DMS153 treated with DMSO at 0.1 percent for 48 hours (cell line): ENCODE data around the gene OR4D9.
"Not testable (repeated sequence)": the region's sequence is repeated elsewhere in the genome, so short reads cannot be mapped to it uniquely, and the experiment has no call there.

Experiments used
- DNase-seq: peaks from one replicate; lab custom pipeline; 2025; ENCODE audit not compliant: unreplicated experiment; lab: John Stamatoyannopoulos, UW

The OR4D9 gene

DNA sequence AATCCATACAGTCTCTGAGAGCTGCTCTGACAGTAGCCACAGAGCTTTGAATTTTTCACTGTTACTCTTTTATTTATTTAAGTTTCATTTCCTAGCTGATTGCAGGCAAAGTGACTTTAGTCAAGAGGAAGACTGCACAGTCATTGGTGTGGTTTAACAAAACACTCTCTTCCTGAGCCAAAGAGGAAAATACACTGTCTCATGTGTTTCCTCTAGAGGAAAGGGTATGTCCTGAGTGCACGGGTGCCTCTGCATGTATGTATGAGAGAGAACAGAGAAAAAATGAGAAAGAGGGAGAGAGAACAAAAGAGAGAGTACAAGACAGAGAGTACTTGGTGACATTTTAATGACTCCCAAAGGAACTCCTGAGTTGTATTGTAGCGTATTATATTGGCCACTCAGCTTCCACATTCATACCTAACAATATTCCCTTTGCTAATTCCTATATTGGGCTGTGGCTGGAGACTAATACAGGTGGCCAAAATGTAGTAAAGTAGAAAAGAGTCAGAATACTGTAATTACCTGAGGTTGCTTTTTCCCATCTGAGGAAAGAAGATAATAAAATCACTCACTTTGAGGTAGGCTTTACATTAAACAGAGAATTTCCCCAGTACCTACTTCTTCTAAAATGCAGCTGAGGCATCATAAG, at the start of gene OR4D9:
OR4D9 (plus strand) TSS at position 599 of the 649 bp plus-strand sequence. CDS start 3,374 bp downstream, outside the sequence.
- peak; percentile 4 for DNase-seq

DNA sequence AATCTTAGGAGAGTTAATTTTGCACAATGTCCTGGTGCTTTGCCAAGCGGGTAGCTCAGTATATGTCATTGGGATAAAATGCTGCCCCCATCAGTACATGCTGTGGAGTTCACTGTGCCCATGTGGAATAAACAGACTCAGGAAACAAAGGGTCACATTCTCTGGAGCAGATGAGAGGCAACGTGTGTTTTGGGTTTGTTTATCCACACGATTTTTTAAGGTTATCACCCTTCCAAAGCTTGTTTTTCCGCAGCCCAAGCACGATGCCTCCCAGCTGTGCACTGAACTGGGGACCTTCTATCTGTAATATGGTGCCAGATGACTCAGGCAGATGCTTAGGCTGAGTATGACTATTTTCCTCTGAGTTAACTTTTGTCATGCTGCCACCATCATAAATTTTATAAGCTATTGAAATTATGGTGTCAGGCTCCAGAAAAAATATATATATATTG, 48.1 kb upstream of the OR4D9 start:
- no peak for DNase-seq

DNA sequence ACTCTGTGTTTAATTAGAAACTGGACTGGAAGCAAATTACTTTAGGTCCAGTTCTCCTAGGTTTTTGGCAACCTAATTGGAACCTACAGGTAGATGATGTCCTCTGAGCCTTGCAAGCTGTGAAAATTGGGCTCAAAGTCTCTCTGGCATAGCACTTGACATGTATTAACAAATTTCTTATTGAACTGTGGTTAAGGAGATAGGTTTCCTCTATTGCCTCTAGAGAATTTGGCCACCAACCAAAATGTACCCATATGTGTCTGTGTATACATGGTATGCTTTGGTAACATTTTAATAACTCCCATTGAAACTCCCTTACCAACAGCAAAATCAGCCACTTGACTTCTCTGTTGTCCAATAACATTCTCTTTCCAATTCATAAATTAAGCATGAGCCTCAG, 38.3 kb upstream of the OR4D9 start, which contains the start of gene OR4D10:
OR4D10 (plus strand) TSS at position 301 of the 400 bp plus-strand sequence. CDS start 4,115 bp downstream, outside the sequence.
- DNase-seq, result no peak

DNA sequence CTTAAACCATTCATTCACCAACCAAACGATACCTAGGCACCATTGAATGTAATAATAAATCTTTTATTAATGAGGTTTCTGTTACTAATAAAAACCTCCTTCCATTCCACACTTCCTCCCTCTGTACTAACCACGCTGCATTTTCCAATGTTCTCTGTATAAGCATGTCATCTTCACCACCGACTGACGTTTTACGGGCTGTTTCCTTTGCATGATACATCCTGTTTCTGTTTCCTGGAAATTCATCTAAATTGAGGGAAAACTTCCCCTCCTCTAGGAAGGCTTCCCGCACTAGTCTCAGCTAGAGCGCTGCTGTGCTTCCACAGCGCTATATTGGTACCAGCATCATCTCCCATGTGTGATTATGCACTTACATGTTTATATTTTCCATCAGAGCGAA, 36.2 kb upstream of the OR4D9 start:
- DNase-seq, result no peak

DNA sequence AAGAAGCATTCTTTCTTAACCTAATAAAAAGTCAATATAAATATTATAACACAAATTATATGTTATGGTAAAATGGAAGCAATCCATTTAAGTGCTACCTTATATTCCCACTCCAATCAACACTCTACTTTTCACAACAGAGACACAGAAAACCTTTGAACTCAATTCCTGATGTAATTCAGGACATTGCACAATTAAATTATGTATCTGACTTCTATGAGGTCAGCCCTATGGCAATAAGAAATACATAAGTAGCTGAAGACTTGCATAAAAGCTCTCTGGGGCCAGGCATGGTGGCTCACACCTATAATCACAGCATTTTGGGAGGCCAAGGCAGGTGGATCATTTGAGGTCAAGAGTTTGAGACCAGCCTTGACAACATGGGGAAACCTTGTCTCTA, 31.4 kb upstream of the OR4D9 start:
- no peak for DNase-seq

DNA sequence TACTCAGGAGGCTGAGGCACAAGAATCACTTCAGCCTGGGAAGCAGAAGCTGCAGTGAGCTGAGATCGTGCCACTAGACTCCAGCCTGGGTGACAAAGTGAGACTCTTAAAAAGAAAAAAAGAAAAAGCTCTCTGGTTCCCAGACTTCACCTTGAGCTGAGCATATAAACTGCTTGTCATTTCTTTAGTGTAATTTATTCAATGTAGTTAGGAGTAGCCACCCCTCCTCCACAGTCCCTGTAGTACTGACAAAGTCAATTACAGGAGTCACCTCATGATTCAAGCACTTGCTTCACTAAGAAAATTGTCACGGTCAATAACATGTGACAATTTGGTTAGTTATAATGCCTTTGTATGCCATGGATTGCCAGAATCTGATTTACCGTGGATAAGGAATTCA, 31.0 kb upstream of the OR4D9 start:
- DNase-seq, result no peak

DNA sequence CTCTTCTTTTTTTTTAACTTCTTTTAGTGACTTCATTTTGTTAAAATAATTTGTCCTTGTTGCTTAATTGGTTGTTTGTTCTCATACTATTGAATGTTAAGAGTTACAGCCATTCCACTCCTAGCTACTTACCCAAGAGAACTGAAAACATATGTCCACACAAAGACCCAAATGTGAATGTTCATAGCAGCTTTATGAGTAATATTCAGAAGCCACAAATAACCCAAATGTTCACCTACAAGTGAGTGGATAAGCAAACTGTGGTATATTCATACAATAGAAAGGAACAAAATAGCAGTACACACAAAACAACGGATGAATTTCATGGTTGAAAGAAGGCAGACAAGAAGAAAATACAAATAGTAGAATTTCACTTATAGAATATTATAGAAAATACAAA, 9.4 kb upstream of the OR4D9 start:
- DNase-seq, result no peak

DNA sequence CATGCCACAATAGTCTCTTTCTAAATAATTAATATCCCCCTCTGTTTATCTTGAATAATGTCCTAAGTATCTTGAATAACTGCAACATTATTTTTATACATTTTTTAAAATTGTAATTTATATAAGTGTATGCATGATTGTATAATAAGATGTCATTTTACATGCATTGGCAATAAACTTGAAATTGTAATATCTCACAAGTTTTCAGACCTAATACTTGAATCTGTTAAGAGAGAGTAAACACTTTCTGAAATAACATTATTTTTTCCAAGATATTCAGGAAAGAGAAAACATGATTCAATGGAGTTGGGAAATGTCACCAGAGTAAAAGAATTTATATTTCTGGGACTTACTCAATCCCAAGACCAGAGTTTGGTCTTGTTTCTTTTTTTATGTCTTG, 8.1 kb upstream of the OR4D9 start, which contains the start of gene OR4D11:
OR4D11 (plus strand) TSS at position 301 of the 400 bp plus-strand sequence; CDS start at position 301, 0 bp downstream.
- no peak for DNase-seq

DNA sequence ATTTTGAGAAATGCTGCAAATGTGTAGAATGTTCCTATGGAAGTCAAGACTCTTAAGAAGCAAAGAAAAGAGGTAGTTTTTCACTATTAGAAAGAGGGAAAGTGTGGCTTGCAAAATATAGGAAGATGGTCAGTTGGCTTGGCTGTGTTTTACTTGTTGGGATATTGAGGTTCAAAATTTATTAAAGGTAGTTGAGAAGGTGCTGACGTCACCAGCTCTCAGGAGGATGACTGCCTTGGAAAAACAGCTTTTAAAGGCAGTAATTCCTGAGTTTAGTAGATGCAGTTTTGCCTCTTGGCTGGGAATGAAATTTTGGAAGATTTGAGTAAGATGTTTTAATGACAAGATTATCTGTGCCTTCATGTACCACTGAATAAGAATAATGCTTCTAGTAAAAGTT, 336 bp downstream of the OR4D9 start:
- DNase-seq, result no peak

DNA sequence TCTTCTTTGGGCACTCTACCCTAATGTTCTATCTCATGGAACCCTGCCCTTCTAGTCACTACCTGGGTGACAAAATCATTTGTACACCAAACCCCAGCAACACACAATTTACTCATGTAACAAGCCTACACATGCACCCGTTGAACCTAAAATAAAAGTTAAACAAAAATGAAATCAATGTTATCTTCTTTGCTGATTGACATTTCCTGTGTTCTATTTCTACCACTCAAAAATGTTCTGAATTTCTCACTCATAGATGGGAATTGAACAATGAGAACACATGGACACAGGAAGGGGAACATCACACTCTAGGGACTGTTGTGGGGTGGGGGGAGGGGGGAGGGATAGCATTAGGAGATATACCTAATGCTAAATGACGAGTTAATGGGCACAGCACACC, 8.8 kb downstream of the OR4D9 start:
- not testable (repeated sequence) for DNase-seq

DNA sequence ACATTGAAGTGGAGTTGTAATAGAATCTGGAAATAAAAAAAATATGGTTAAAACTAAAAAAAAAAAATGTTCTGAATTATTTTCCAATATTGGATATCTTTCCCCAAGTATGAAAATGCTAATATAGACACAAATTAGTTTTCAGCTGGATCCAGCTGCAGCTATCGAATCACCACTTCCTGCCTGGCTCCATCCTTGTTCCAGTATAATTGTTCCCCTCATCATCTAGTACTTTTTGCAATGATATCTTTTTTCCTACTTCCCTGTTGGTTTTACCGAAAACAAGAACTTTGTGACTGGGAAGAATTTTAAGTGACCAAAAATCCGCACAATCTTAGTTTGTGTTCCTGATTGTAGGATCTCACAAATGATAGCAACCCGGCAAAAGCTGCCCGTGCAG, 9.4 kb downstream of the OR4D9 start:
- no peak for DNase-seq

DNA sequence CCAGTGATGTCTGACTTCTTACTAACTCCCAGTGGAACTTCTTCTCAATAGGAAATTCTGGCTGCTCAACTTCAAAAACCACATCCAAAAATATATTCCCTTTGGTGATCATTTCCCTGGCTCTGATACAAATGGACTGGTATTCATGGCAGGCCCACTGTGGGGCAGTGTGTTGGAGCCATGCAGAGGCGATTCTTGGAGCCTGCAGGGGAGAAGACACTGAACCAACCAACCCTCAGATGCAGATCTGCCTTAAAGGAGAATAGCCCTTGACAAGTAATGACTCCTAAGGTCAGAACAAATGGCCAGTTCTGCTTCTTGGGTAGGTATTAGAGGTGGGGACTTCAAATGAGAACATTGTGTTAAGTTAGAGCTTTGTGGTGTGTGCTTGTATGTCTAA, 12.2 kb downstream of the OR4D9 start:
- no peak for DNase-seq

DNA sequence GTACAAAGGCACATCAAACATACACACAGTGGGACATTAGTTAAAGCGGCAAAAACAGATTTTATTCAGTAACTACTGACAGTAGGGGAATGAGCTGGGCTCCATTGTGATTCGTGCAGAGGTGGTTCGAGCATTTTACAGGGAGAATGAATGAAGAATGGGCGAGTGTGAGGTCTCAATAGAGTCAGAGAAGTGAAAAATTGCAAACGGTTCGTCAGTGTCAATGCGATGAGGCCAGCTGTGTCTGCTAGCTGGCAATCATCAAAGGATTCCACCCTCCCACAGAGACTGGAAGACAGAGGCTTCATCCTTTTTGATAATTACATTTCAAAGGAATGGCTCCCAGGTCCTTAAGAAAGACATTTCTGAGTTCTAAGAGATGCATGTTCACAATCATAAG, 17.4 kb downstream of the OR4D9 start:
- no peak for DNase-seq

DNA sequence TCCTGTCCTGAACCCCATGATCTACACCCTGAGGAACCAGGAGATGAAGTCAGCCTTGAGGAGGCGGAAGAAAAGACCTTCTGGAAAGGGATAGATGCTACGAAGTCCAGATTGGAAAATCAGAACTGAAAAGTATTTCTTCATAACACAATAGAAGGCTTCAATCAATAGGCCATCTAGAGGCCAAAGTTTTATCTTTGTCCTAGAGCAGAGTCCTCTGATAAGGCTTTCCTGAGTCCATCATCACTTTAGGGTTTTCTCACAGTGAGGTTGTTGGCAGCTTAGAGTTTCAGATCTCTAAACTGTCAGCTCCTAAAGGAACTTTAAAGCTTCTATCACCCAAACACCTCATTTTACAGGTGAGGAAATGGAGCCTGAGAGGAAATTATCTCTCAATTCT, 21.3 kb downstream of the OR4D9 start:
- no peak for DNase-seq

DNA sequence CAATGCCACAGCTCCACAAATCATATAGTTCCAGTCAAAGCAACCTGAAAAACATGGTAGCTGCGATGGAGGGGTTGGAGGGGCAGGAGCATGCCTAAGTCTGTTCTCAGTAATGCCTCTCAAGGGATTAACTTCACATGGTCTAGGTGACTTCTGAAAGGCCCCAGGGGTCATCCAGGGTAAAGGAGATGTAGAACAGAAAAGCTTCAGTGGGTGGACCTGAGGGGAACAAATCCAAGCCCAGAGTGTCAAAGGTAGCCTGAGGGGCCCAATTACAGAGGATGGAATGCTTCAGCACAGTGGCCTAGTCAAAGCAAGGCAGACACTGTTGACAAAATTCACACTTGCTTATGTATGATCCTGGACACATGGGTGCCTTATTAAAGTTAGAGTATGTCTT, 23.3 kb downstream of the OR4D9 start:
- DNase-seq, result no peak

DNA sequence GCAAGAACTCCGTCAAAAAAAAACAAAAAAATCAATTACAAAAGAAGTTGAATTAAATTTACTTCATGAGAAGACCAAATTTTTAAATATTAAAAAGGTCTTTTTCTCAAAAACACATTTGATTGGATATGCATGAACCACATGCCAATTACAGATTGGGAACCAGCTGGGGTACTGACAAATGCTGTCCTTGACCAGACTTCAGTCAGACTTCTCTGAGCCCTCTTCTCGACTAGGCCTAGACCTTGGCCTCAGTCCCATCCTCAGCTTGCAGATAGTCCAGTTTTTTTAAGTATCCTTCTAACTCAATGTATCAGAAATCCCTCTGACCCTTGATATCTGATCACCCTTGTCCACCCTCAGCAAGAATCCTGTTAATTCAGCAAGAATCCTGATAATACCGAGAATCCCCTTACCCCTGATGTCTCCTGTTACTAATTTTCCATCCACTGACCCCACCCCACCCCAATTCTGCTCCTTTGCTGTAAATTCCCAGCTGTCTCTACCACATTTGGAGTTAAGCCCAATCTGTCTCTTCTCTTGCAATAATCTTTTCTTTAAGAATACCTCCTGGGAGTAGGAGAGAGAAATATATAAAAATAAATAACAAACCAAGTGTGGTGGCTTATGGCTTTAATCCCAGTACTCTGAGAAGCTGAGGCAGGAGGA, 30.9 kb downstream of the OR4D9 start:
- DNase-seq, result no peak

DNA sequence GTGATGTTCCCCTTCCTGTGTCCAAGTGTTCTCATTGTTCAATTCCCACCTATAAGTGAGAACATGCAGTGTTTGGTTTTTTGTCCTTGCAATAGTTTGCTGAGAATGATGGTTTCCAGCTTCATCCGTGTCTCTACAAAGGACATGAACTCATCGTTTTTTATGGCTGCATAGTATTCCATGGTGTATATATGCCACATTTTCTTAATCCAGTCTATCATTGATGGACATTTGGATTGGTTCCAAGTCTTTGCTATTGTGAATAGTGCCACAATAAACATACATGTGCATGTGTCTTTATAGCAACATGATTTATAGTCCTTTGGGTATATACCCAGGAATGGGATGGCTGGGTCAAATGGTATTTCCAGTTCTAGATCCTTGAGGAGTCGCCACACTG, 32.4 kb downstream of the OR4D9 start:
- not testable (repeated sequence) for DNase-seq

DNA sequence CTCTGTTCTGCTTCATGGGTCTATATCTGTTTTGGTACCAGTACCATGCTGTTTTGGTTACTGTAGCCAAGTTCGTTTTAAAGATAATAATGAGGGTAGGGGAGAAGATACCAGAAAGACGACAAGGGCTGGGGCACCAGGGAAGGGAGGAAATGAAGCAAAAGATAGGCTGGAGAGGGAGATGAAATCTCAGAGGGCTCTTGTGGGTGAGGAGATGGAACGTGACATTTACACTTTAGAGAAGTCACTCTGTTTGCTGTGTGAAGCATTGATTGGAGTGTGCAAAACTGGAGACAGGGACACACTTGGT, 33.5 kb downstream of the OR4D9 start:
- no peak for DNase-seq

DNA sequence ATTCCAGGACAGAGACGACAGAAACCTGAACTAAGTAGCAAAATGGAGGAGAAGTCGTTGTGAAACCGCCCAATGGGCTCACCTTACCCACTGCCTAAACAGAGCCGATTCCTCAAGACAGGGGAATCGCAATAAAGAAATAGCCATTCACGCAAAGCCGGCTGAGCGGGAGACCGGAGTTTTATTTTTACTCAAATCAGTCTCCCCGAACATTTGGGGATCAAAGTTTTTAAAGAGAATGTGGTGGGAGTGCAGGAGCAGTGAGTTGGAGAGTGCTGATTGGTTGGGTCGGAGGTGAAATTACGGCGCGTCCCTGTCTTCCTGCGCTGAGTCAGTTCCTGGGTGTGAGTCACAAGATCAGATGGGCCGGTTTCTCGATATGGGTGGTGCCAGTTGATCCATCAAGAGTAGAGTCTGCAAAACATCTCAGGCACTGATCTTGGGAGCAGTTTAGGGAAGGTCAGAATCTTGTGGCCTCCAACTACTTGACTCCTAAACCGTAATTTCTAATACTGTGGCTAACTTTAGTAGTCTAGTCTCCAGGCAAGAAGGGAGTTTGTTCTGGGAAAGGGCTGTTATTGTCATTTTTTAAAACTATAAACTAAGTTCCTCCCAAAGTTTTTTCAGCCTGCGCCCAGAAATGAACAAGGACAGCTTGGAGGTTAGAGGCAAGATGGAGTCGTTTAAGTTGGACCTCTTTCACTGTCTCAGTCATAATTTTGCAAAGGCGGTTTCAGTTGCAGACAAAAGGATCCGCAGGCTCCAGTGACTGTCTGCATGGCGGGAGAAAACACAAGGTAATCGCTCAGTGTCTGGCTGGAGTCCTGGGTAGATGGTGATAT, 34.1 kb downstream of the OR4D9 start:
- no peak for DNase-seq

DNA sequence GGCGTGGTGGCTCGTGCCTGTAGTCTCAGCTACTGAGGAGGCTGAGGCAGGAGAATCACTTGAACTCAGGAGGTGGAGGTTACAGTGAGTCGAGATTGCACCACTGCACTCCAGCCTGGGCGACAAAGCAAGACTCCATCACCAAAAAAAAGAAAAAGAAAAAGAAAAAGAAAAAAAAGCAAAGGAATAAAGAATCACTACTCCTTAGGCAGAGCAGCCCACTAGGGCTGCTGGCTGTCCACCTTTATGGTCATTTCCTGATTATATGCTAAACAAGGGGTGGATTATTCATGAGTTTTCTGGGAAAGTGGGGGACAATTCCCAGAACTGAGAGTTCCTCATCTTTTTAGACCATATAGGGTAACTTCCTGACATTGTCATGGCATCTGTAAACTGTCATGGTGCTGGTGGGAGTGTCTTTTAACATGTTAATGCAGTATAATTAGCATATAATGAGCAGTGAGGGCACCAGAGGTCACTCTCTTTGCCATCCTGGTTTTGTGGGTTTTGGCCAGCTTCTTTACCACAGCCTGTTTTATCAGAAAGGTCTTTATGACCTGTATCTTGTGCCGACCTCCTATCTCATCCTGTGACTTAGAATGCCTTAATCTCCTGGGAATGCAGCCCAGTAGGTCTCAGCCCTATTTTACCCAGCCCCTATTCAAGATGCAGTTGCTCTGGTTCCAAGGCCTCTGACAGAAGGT, 36.4 kb downstream of the OR4D9 start:
- not testable (repeated sequence) for DNase-seq

DNA sequence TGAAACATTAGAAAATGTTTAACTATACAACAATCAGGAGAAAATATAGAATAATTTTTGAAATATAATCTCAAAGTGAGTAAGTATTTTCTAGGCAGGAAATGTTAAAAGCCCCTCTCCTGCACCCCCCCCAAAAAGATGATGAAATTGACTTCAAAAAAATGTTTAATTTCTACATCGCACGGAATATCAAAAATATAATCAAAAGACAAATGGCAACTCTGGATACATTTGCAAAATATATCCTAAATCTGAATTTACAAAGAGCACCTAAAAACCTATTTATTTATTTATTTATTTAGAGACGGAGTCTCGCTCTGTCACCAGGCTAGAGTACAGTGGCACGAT, 36.9 kb downstream of the OR4D9 start:
- DNase-seq, result no peak
